ENCODE measurements around the gene MRPS27.

The MRPS27 gene

DNA sequence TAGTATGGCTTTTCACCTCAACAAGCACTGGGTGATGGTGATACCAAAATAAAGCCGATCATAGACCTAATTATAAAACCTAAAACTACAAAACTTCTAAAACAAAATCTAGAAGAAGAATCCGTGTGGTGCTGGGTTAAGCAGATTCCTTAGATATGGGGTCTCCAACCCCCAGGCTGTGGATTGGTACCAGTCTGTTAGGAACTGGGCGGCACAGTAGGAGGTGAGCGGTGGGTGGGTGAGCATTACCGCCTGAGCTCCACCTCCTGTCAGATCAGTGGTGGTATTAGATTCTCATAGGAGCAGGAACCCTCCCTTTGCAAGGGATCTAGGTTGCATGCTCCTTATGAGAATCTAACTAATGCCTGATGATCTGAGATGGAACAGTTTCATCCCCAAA lies 33.2 kb downstream of the MRPS27 start:
- no peak for DNase-seq (ENCODE audit: low read depth)

DNA sequence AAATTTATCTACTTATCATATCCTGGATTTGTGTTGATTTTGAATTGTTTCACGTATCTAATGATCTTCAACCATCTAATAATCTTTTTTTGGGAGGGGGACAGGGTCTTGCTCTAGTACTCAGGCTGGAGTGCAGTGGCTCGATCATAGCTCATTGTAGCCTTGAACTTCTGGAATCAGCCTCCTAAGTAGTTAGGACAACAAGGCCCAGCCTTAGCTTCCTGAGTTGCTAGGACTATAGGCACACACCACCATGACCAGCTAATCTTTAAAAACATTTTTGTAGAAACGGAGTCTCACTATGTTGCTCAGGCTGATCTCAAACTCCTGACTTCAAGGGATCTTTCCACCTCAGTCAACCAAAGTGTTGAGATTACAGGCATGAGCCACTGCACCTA lies 34.6 kb downstream of the MRPS27 start:
- TF ChIP-seq, protein P1, sequence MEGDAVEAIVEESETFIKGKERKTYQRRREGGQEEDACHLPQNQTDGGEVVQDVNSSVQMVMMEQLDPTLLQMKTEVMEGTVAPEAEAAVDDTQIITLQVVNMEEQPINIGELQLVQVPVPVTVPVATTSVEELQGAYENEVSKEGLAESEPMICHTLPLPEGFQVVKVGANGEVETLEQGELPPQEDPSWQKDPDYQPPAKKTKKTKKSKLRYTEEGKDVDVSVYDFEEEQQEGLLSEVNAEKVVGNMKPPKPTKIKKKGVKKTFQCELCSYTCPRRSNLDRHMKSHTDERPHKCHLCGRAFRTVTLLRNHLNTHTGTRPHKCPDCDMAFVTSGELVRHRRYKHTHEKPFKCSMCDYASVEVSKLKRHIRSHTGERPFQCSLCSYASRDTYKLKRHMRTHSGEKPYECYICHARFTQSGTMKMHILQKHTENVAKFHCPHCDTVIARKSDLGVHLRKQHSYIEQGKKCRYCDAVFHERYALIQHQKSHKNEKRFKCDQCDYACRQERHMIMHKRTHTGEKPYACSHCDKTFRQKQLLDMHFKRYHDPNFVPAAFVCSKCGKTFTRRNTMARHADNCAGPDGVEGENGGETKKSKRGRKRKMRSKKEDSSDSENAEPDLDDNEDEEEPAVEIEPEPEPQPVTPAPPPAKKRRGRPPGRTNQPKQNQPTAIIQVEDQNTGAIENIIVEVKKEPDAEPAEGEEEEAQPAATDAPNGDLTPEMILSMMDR (IDR thresholded peaks at IDR 0.05; ENCODE audit: low read depth, low read length), result no peak
- TF ChIP-seq MYC (IDR thresholded peaks at IDR 0.05; ENCODE audit: low read depth, low read length), result no peak
- TF ChIP-seq, protein P2, sequence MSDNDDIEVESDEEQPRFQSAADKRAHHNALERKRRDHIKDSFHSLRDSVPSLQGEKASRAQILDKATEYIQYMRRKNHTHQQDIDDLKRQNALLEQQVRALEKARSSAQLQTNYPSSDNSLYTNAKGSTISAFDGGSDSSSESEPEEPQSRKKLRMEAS (IDR thresholded peaks at IDR 0.05; ENCODE audit: low read depth, low read length), result no peak
- no peak for TF ChIP-seq POLR2A (IDR thresholded peaks at IDR 0.05; ENCODE audit: extremely low read depth, insufficient read length)
- H3K4me3 ChIP-seq (ENCODE audit: low read depth, low read length), result no peak overlapping the region
- DNase-seq (ENCODE audit: low read depth), result no peak

More for the DNA sequence above, 33.2 kb downstream of the MRPS27 start:
- H3K4me3 ChIP-seq (ENCODE audit: low read depth, low read length), result no peak overlapping the region
- TF ChIP-seq, protein P1 (IDR thresholded peaks at IDR 0.05; ENCODE audit: low read depth, low read length), result no peak
- TF ChIP-seq POLR2A (IDR thresholded peaks at IDR 0.05; ENCODE audit: extremely low read depth, insufficient read length) (no peak), MYC (IDR thresholded peaks at IDR 0.05; ENCODE audit: low read depth, low read length) (no peak)
- TF ChIP-seq, protein P2 (IDR thresholded peaks at IDR 0.05; ENCODE audit: low read depth, low read length), result no peak

DNA sequence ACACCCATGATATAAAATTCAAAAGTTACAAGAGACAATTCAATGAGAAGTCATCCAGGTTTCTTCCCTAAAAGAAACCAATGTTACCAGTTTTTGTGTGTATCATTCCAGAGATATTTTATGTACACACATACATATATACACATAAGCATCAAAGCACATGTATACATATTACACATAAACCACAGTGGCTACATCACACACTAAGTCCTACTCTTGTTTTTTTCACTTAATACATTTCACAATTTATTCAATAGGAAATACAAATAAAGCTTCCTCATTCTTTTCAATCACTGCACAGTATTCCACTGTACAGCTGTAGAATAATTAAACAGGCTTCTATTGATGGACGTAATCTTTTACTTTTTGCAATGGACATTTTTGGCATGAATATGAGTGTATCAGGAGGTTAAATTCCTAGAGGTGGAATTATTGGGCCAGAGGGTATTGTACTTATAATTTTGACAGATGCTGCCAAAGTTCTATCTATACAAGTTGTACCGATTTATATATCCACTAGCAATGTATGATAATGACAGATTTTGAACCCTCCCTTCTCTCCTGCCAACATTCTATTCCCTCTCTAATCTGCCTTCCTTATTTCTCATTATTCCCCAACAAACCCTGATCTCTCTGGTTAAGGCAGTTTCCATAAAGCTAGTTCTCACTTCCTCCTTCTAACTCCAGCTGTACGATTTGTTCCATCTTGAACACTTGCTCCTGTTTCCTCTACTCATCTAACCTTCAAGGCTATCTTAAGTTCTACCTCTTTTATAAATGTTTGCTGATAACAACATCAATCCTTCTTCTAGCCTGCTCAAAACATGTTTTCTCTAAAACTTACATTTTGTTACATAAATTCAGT lies 35.2 kb downstream of the MRPS27 start:
- no peak overlapping the region for H3K4me3 ChIP-seq (ENCODE audit: low read depth, low read length)
- DNase-seq (ENCODE audit: low read depth), result peak; percentile 8
- TF ChIP-seq POLR2A (IDR thresholded peaks at IDR 0.05; ENCODE audit: extremely low read depth, insufficient read length) (no peak), MYC (IDR thresholded peaks at IDR 0.05; ENCODE audit: low read depth, low read length) (no peak)
- TF ChIP-seq, protein P1 (IDR thresholded peaks at IDR 0.05; ENCODE audit: low read depth, low read length), result no peak
- TF ChIP-seq, protein P2 (IDR thresholded peaks at IDR 0.05; ENCODE audit: low read depth, low read length), result no peak

DNA sequence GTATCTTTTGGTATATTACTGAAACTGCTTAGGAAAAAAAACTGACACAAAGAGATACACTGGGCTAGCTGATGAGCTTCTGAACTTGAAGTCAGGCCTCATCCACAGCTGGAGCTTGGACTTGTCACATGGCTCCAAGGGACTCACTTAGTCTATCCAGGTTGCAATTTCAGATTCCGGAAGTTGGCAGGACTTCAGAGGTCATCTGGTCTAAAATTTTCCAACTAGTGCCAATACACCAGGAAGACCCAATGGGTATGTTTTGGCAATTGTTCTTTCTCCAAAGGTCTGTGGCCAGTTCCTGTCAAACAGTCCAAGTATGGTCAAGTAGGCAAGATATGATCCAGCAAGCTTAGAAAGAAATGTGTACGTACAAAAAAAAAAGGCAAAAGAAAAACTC lies 36.7 kb downstream of the MRPS27 start:
- DNase-seq (ENCODE audit: low read depth), result no peak
- TF ChIP-seq POLR2A (IDR thresholded peaks at IDR 0.05; ENCODE audit: extremely low read depth, insufficient read length), result no peak
- no peak overlapping the region for H3K4me3 ChIP-seq (ENCODE audit: low read depth, low read length)

DNA sequence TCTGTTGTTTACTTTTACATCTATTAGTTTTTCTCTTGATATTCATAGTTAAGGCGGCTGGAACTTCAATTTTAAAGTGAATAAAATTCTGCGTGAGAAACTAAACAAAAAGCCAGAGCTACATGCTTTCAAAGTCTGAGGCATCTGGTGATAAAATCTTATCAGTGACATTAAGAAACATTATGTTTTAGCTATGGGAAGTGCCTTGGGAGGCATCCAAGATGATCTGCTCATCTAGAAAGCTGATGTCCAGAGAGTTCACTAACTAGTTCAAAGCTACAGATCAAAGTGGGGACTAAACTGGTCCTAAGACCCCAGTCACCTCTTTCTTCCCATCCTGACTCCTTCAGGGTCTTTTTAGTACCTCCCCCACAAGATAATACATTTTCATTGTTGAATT lies 37.2 kb downstream of the MRPS27 start:
- no peak overlapping the region for H3K4me3 ChIP-seq (ENCODE audit: low read depth, low read length)
- TF ChIP-seq POLR2A (IDR thresholded peaks at IDR 0.05; ENCODE audit: extremely low read depth, insufficient read length) (no peak), MYC (IDR thresholded peaks at IDR 0.05; ENCODE audit: low read depth, low read length) (no peak)
- TF ChIP-seq, protein P1 (IDR thresholded peaks at IDR 0.05; ENCODE audit: low read depth, low read length), result no peak
- TF ChIP-seq, protein P2 (IDR thresholded peaks at IDR 0.05; ENCODE audit: low read depth, low read length), result no peak
- no peak for DNase-seq (ENCODE audit: low read depth)

DNA sequence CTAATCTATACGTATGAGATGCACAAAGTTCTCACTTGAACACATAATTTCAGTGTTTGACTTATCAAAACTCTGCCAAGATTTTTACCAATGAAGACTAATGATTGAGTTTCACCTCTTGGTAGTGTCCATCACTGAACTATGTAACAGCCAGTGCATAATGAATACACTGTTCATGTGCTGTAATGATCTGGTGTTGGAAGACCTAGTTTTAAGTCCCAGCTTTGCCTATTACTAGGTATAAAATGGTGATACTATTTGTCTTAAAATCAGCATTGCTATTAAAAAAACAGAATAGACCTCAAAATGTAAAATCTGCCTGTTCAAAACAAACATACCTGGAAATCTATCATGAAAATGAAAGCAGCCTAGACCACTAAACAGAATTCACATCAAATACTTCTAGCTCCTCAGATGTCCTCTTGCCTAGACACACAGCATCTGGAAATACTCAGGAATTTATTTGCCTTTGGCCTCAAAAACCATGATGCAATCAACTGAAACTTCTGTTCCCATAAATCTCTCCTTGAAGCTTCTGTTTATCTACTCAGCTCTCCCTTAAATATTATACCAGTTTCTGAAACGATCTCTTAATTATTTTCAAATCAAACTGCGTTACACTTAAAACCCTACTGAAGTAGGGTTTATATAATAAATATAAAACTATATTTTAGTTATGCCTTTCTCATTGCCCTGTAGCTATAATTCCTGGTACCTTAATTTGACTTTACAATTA lies 38.1 kb downstream of the MRPS27 start:
- TF ChIP-seq, protein P2 (IDR thresholded peaks at IDR 0.05; ENCODE audit: low read depth, low read length), result no peak
- TF ChIP-seq, protein P1 (IDR thresholded peaks at IDR 0.05; ENCODE audit: low read depth, low read length), result no peak
- TF ChIP-seq POLR2A (IDR thresholded peaks at IDR 0.05; ENCODE audit: extremely low read depth, insufficient read length), result no peak
- TF ChIP-seq MYC (IDR thresholded peaks at IDR 0.05; ENCODE audit: low read depth, low read length), result no peak
- peak; percentile 4 for DNase-seq (ENCODE audit: low read depth)
- no peak overlapping the region for H3K4me3 ChIP-seq (ENCODE audit: low read depth, low read length)
